KMS-11 (cell line): ENCODE measurements around the gene PROS1.
"Not testable (repeated sequence)": the region's sequence is repeated elsewhere in the genome, so short reads cannot be mapped to it uniquely, and the experiment has no call there.

Source experiments
- H2AFZ ChIP-seq: fragments of 200-600 bp; sonication (generic); 2 replicates; pipeline ENCODE4 v1.6.1; 2016; ENCODE audit warnings: antibody characterized with exemption, mixed run types, low read depth
- H3K27ac ChIP-seq: fragments of 200-600 bp; sonication (generic); 2 replicates; pipeline ENCODE4 v1.6.1; 2016; ENCODE audit warnings: mild to moderate bottlenecking, mixed run types
- H3K27me3 ChIP-seq: fragments of 200-600 bp; sonication (generic); 2 replicates; pipeline ENCODE4 v1.6.1; 2017; ENCODE audit warnings: mild to moderate bottlenecking, low read depth, mixed run types, moderate library complexity; ENCODE audit not compliant: insufficient read depth
- H3K36me3 ChIP-seq: fragments of 200-600 bp; sonication (generic); 2 replicates; pipeline ENCODE4 v1.6.1; 2017; ENCODE audit warnings: mild to moderate bottlenecking, mixed run types; ENCODE audit not compliant: insufficient read depth
- H3K4me1 ChIP-seq: fragments of 200-600 bp; sonication (generic); 2 replicates; pipeline ENCODE4 v1.6.1; 2016; ENCODE audit warnings: mild to moderate bottlenecking, low read depth, mixed run types; ENCODE audit not compliant: poor library complexity, severe bottlenecking
- H3K4me2 ChIP-seq: fragments of 200-600 bp; sonication (generic); 2 replicates; pipeline ENCODE4 v1.7.0; 2016; ENCODE audit warnings: mild to moderate bottlenecking, mixed run types
- H3K4me3 ChIP-seq: fragments of 200-600 bp; sonication (generic); IDR thresholded peaks from 2 replicates; pipeline ENCODE4 v1.6.1; 2017; ENCODE audit warnings: low read depth, low read length, mixed read lengths; ENCODE audit not compliant: insufficient read depth
- H3K79me2 ChIP-seq: fragments of 200-600 bp; sonication (generic); 2 replicates; pipeline ENCODE4 v1.6.1; 2016; ENCODE audit warnings: low read depth, mixed run types; ENCODE audit not compliant: insufficient read depth
- H3K9ac ChIP-seq: fragments of 200-600 bp; sonication (generic); 2 replicates; pipeline ENCODE4 v1.6.1; 2016; ENCODE audit warnings: mild to moderate bottlenecking, mixed run types
- H4K20me1 ChIP-seq: fragments of 200-600 bp; sonication (generic); 2 replicates; pipeline ENCODE4 v1.6.1; 2016; ENCODE audit warnings: mild to moderate bottlenecking, mixed run types; ENCODE audit not compliant: insufficient read depth
- CTCF ChIP-seq: fragments of 200-600 bp; sonication (generic); conservative IDR thresholded peaks from 2 replicates; pipeline ENCODE4 v1.6.1; 2017; ENCODE audit warnings: low read depth, mild to moderate bottlenecking, antibody characterized with exemption, low read length, moderate library complexity, mixed read lengths

The PROS1 gene

GRCh38 chr3:93961489-93961888, 12.2 kb downstream of the PROS1 start:
- Histone ChIP-seq H2AFZ (no peak overlapping the region), H3K4me1 (no peaks in the 10 kb centered on the region), H4K20me1 (no peaks in the 10 kb centered on the region), H3K4me3 (no peak overlapping the region), H3K9ac (no peak overlapping the region), H3K27me3 (no peaks in the 10 kb centered on the region), H3K4me2 (no peak overlapping the region), H3K79me2 (no peaks in the 10 kb centered on the region), H3K27ac (no peak overlapping the region), H3K36me3 (no peaks in the 10 kb centered on the region)
- TF ChIP-seq CTCF = no peak

GRCh38 chr3:93961026-93961425, 12.7 kb downstream of the PROS1 start:
- Histone ChIP-seq H3K79me2 (no peaks in the 10 kb centered on the region), H3K27me3 (no peaks in the 10 kb centered on the region), H3K27ac (no peak overlapping the region), H2AFZ (no peak overlapping the region), H4K20me1 (no peaks in the 10 kb centered on the region), H3K9ac (no peak overlapping the region), H3K4me2 (no peak overlapping the region), H3K4me1 (no peaks in the 10 kb centered on the region), H3K36me3 (no peaks in the 10 kb centered on the region), H3K4me3 (no peak overlapping the region)
- no peak for TF ChIP-seq CTCF

- H4K20me1 ChIP-seq, H3K79me2 ChIP-seq, H3K4me3 ChIP-seq, H3K36me3 ChIP-seq, H3K4me1 ChIP-seq, H3K27ac ChIP-seq, H2AFZ ChIP-seq, H3K9ac ChIP-seq, H3K4me2 ChIP-seq, H3K27me3 ChIP-seq: not testable (repeated sequence)
Measured at GRCh38 chr3:93949958-93950357, 23.7 kb downstream of the PROS1 start.

- not testable (repeated sequence) for H3K9ac ChIP-seq, H3K4me1 ChIP-seq, H4K20me1 ChIP-seq, H3K79me2 ChIP-seq, H3K27me3 ChIP-seq, H3K4me3 ChIP-seq, H3K36me3 ChIP-seq, H3K27ac ChIP-seq, H2AFZ ChIP-seq, H3K4me2 ChIP-seq
Measured at GRCh38 chr3:93937485-93937884, 36.2 kb downstream of the PROS1 start.

GRCh38 chr3:93936549-93936948, 37.1 kb downstream of the PROS1 start:
- Histone ChIP-seq H3K9ac (no peak overlapping the region), H4K20me1 (no peaks in the 10 kb centered on the region), H2AFZ (no peak overlapping the region), H3K4me2 (no peak overlapping the region), H3K27me3 (no peaks in the 10 kb centered on the region), H3K4me1 (no peaks in the 10 kb centered on the region), H3K79me2 (no peaks in the 10 kb centered on the region), H3K27ac (no peak overlapping the region), H3K36me3 (no peaks in the 10 kb centered on the region), H3K4me3 (no peak overlapping the region)
- TF ChIP-seq CTCF = no peak
